ENCODE measurements around the gene CASKIN1.

The CASKIN1 gene

DNA sequence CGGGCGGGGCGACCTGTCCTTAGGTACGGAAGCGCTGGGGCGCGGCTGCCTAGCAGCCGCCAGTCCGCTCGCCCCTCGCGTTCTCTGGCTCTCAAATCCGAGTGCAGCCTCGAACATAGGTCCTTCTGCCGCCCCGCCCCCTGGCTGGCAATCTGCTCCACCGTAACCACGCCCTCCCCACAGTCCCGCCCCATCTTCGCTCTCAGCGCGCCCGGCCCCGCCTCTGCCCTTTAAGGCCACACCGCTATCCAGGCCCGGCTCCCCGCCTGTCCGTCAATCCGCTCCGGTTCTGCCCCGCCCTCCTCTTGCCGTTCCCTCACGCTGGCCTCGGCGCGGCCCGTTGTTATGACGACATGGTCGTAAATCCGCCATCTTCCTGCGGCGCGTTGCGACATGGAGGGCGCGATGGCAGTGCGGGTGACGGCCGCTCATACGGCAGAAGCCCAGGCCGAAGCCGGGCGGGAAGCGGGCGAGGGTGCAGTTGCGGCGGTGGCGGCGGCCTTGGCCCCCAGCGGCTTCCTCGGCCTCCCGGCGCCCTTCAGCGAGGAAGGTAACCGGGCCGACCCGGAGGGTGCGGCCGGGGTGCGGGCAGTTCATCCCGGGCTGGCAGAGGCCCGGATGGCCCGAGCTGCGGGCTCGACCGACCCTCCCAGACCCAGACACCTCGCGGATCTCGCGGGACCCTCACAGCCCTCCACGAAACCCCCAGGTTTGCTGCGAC, 27.0 kb upstream of the CASKIN1 start, which contains the start of gene E4F1:
E4F1 (plus strand) TSS at position 371 of the 721 bp plus-strand sequence; CDS start at position 394, 23 bp downstream.
- H3K4me3 ChIP-seq (ENCODE audit: severe bottlenecking), result peak within 1 kb of the TSS; percentile 85
- no peaks in the 10 kb centered on the region for H3K9me3 ChIP-seq (ENCODE audit: severe bottlenecking)
- TF ChIP-seq CTCF (IDR thresholded peaks at IDR 0.05; ENCODE audit: poor library complexity, severe bottlenecking), result no peak
- peaks cover 2% of the 10 kb centered on the region for H3K36me3 ChIP-seq (ENCODE audit: low read depth)
- DNase-seq (ENCODE audit: low spot score), result peak; percentile 100
- H3K27ac ChIP-seq (ENCODE audit: poor library complexity, severe bottlenecking), result peak within 1 kb of the TSS; percentile 68
- no peaks in the 10 kb centered on the region for H3K4me1 ChIP-seq (ENCODE audit: insufficient read depth, poor library complexity, severe bottlenecking)
- no peaks in the 10 kb centered on the region for H3K27me3 ChIP-seq (ENCODE audit: insufficient read depth, poor library complexity, severe bottlenecking)
- ATAC-seq (ENCODE audit: low read depth), result peak; percentile 93

DNA sequence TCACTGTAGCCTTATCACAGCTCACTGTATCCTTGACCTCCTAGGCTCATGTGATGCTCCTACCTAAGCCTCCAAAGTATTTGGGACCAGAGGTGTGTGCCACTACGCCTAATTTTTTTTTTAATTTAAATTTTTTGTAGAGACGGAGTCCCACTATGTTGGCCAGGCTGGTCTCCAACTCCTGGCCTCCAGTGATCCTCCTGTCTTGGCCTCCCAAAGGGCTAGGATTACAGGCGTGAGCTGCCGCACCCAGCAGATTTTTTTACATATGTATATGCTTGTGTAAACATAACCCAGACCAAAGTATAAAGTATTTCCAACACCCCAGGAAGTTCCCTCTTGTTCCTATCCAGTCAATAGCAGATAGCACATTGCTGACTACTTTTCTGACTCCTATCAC, 19.9 kb upstream of the CASKIN1 start:
- H3K9me3 ChIP-seq (ENCODE audit: severe bottlenecking), result no peaks in the 10 kb centered on the region
- peaks cover 20% of the 10 kb centered on the region for H3K36me3 ChIP-seq (ENCODE audit: low read depth)
- DNase-seq (ENCODE audit: low spot score) (no peak), ATAC-seq (ENCODE audit: low read depth) (no peak)
- peak overlapping the region; percentile 84 for H3K27ac ChIP-seq (ENCODE audit: poor library complexity, severe bottlenecking)
- no peak overlapping the region for H3K4me3 ChIP-seq (ENCODE audit: severe bottlenecking)
- peaks cover 8% of the 10 kb centered on the region for H3K4me1 ChIP-seq (ENCODE audit: insufficient read depth, poor library complexity, severe bottlenecking)
- no peak for TF ChIP-seq CTCF (IDR thresholded peaks at IDR 0.05; ENCODE audit: poor library complexity, severe bottlenecking)
- H3K27me3 ChIP-seq (ENCODE audit: insufficient read depth, poor library complexity, severe bottlenecking), result no peaks in the 10 kb centered on the region

GRCh38 chr16:2214719-2214968, 18.2 kb upstream of the CASKIN1 start, which contains the start of gene PGP:
PGP (minus strand) TSS chr16:2214840; CDS start chr16:2214777, 63 bp downstream.
- no peak for DNase-seq (ENCODE audit: low spot score)
- peaks cover 20% of the 10 kb centered on the region for H3K36me3 ChIP-seq (ENCODE audit: low read depth)
- H3K4me1 ChIP-seq (ENCODE audit: insufficient read depth, poor library complexity, severe bottlenecking), result peaks cover 8% of the 10 kb centered on the region
- H3K27ac ChIP-seq (ENCODE audit: poor library complexity, severe bottlenecking), result peak within 1 kb of the TSS; percentile 84
- peak within 1 kb of the TSS; percentile 76 for H3K4me3 ChIP-seq (ENCODE audit: severe bottlenecking)
- no peaks in the 10 kb centered on the region for H3K27me3 ChIP-seq (ENCODE audit: insufficient read depth, poor library complexity, severe bottlenecking)
- no peaks in the 10 kb centered on the region for H3K9me3 ChIP-seq (ENCODE audit: severe bottlenecking)
- peak; percentile 76; the same call in 2 of the 3 replicates for ATAC-seq (ENCODE audit: low read depth)
- no peak for TF ChIP-seq CTCF (IDR thresholded peaks at IDR 0.05; ENCODE audit: poor library complexity, severe bottlenecking)

- peak overlapping the region; percentile 76 for H3K4me3 ChIP-seq (ENCODE audit: severe bottlenecking)
- no peaks in the 10 kb centered on the region for H3K9me3 ChIP-seq (ENCODE audit: severe bottlenecking)
- no peak for TF ChIP-seq CTCF (IDR thresholded peaks at IDR 0.05; ENCODE audit: poor library complexity, severe bottlenecking)
- no peak for ATAC-seq (ENCODE audit: low read depth)
- H3K27ac ChIP-seq (ENCODE audit: poor library complexity, severe bottlenecking), result peak overlapping the region; percentile 84
- DNase-seq (ENCODE audit: low spot score), result no peak
- peaks cover 8% of the 10 kb centered on the region for H3K4me1 ChIP-seq (ENCODE audit: insufficient read depth, poor library complexity, severe bottlenecking)
- peaks cover 20% of the 10 kb centered on the region for H3K36me3 ChIP-seq (ENCODE audit: low read depth)
- H3K27me3 ChIP-seq (ENCODE audit: insufficient read depth, poor library complexity, severe bottlenecking), result no peaks in the 10 kb centered on the region
Measured at GRCh38 chr16:2213817-2214718, 17.7 kb upstream of the CASKIN1 start.

Measured in RWPE2 (cell line).